GM19372 (cell line): ENCODE results near the gene MRPS25.

Source experiments
- ATAC-seq: cut with Tn5 transposase; IDR thresholded peaks from one replicate; pipeline ENCODE4 v1.9.1; 2021; ENCODE audit warnings: mild to moderate bottlenecking, low read depth, moderate library complexity; ENCODE audit not compliant: unreplicated experiment

Gene MRPS25

DNA sequence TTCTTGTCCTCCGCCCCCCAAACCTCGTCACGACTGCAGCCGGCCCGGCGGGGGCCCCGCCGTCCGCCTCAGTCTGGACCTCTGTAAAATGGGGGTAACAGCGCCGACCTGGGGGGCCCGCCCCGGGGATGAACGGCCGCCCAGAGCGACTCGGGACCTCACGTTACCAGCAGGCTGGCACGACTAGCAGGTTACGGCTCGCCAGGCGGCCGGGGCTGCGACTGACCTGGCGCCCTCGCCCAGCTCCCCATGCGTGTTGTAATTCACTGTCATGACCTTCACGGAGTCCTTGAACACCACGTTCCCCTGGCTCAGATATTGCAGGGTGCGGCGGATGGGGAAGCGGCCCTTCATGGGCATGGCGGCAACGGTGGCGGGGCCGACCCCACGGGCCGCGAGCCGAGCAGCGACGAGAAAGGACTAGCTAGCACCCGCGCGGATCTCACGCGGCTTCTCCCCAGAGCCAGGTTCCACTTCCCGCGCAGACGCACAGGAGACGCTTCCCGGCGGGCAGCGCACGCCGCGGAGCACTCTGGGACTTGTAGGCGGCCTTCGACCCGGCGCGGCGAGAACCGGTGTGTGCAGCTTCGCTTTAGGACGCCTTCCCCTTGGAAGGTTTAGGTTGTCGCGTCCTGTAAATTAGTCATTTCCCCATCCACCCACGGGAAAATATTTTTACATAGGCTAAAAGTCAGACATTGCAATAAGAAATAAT lies at the start of gene MRPS25:
Gene MRPS25, minus strand, starts transcription at position 481 of the 715 bp plus-strand sequence. Its CDS starts 121 bp downstream, at position 360.
- peak; percentile 98 for ATAC-seq

- ATAC-seq: no peak
These were observed 48.8 kb upstream of the MRPS25 start for GRCh38 chr3:15113884-15114283.

DNA sequence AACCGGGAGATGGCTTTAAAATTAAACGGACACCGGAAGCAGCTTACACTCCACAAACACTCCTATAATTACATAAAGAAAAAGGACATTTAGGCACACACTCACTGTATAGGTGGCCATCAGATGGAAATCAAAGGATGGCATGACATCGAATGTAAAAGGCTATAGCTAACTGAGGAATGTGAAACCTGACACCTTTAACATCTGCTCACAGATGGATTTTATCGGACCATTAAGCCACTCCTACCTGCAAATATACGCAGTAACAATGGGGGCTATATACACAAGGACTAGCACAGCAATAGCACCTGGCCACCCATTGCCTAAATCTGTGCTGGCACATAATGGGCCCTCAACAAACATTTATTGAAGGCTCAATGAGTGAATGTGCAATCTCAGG lies 48.4 kb upstream of the MRPS25 start:
- ATAC-seq: no peak

DNA sequence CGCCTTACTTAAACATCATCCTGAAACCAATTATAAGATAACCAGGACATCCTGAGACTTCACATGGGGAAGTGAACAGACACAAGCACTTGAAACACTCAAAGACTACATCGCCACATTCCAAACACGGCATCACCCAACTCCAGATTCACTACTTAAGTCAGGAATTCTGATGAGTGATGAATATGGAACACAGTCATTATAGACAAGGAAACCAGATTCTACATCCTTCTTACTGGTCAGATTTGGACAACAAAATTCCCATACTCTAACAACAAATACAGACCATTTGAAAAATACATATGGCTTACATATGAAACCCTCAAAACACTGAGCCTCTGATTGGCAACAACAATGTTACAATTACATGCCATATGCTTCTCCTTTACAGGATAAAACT lies 46.9 kb upstream of the MRPS25 start:
- ATAC-seq: no peak

DNA sequence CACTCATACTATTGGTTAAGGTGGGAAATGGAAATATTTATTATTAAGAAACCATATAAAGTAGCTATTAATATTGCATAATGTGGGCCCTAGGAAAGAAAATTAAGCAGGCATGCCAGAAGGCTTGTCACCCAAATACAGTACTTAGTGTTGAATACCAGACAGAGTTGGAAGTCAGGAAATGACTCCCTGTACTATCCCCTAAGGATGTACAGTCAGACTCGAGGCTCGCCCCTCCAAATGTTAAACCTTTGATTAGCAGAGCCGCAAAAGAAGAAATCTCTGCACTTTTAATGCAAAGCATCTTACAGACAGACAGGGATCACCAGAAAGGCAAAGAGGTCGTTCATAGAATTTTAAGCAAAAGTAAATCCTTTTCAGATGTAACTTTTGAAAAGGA lies 45.1 kb upstream of the MRPS25 start:
- ATAC-seq: no peak

GRCh38 chr3:15108869-15109268 lies 43.8 kb upstream of the MRPS25 start:
- ATAC-seq: no peak

GRCh38 chr3:15108082-15108545 lies 43.0 kb upstream of the MRPS25 start:
- ATAC-seq: peak; percentile 76

- ATAC-seq: no peak
These were observed 42.2 kb upstream of the MRPS25 start for GRCh38 chr3:15107075-15107947.

- ATAC-seq: no peak
These were observed 37.7 kb upstream of the MRPS25 start for GRCh38 chr3:15102836-15103235.

DNA sequence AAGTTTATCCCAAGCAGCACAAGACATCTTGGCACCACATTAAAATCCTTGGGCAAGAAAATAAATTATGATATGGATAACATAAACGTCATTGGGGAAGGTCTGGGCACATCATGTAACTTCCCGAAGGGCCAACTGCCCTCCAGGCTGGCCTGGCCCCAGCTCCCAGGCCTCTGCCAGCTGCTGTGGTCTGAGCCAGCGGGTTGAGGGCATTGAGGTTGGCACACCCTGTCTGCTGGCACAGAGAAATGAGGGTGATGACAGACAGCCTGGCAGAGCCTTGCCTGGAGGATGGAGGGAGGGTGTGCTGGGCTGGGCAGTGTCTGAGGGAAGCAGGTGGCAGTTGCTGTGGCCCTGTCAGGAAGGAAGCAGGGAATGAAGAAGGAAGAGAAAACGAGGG lies 37.1 kb upstream of the MRPS25 start:
- ATAC-seq: no peak

DNA sequence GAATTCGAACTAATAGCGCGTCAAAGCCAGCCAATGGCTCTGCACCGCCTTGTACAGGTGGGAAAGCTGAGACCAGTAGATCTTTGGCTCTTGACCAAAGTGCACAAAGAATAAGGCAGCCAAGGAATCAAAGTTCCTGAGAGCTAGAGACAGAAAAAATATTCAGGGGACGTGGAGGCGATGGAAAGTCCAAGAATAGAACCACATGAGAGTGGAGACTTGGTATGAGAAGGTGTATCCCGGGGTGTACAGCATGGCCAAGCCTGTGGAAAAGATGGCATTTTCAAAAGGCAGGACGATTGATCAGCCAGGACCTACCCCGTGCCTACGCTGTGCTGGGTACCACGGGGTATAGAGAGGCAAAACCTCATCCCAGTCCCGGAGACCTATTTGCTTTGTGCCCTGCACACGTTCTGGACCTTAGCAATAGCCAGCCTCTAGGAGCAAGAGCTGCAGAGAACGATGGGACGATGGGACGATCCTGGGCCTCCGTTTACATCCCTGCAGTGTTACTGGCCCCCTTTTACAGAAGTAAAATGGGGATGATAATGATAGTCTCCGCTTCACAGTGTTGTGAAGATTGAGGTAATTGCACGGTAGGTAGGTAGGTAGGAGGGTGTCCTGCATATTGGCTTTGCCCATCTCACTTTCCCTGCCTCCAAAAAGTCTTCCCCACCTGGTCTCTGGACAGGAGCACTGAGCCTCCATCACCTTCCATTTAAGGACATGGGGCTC lies 34.4 kb upstream of the MRPS25 start:
- ATAC-seq: peak; percentile 18

DNA sequence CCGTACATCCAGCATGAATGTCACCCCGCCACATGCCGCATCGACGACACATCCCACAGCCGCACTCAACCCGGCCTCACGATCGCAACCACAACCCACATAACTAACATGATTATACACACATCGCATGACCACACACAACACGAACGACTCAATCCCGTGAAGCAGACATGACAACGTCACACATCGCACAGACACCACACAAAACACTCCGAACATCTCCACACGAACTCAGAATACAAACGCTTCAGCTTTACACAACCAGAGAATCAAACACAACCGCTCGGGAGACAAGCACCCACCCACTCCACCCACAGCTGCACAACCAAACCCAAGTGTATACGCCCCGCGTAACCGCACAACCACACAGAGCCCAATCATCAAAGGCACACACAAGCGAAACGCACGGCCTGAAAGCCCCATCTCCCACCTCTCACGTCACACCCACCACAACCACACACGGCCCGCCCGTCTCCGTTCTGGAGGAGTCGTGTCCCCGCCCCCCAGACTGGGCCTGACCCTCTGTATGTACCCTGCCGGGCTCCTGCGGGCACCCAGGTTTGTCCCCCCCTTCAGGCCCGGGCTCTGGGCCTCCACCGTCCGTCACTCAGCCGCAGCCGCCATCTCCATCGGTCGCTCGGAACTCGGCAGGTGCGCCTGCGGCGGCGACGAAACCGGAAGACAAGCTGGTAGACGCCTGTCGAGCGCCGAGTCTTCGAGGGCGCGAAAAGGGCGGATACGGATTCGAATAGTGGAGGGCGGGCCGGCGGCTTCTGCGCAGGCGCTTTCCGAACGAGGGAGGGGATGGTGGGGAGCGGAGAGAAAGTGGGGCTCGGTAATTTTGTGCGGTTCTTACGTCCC lies 33.6 kb upstream of the MRPS25 start, which contains the start of gene RBSN:
Gene RBSN, minus strand, starts transcription at position 646 of the 861 bp plus-strand sequence. CDS start 3,028 bp downstream, outside the sequence.
- peak; percentile 83 for ATAC-seq

DNA sequence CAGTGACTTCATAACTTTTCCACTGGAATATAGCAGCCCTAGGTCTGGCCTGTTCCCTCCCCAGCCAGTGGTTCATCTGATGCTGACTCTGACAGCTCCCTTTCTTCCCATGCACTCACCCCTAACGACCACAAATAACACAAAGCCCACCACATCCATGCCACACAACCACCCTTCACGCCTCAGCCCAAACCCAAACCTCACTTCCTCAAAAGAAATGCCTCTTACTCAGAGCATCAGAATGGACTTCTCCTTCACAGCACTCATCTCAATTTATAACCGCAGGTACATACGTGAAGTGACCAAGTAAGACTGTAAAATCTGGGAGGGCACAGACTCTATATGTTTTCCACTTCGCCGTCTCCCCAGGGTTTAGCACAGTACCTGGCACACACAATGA lies 32.8 kb upstream of the MRPS25 start:
- no peak for ATAC-seq

GRCh38 chr3:15096046-15096445 lies 30.9 kb upstream of the MRPS25 start:
- no peak for ATAC-seq

GRCh38 chr3:15094187-15094875 lies 29.2 kb upstream of the MRPS25 start:
- ATAC-seq: no peak

DNA sequence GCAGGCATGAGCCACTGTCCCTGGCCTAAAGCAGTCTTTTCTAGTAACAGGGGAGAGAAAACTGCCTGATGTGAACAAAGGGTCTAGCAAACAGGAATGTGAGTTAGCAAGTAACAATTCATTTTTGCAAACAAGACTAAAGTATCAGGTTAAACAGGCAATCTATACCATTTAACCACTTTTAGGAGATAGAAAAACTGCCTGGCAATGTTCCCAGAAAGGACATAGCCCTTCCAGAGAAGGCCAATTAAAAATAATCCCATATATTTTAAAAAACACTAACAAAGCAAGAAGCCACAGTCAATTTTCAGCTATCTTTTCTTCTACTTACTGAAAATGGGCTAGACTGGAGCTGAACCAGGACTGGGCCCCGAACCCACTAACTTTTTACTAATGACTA lies 27.6 kb upstream of the MRPS25 start:
- no peak for ATAC-seq

DNA sequence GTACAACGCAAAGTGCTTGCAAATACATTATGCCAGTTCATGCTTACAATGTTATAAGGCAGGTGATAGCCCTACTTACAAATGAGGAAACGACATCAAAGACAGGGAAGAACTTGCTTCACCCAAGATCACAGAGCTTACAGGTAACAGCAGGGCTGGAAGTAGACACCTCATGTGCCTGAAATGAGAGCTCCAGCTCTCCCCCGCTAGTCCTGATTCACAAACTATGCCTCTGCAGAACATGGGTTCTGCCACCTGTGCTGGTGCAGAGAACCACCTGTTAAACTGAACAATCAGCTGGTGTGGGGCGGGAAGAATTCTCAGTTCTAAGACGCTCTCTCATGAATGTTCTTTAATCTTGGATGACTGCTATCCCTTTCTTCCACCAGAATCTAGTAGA lies 26.5 kb upstream of the MRPS25 start:
- ATAC-seq: no peak

- ATAC-seq: no peak
These were observed 24.1 kb upstream of the MRPS25 start for GRCh38 chr3:15089201-15089600.

- no peak for ATAC-seq
These were observed 21.6 kb upstream of the MRPS25 start for GRCh38 chr3:15086699-15087098.
